Fibroblast of lung (primary cell): Measurements from ENCODE around the gene CCDC12. TPM values are rescaled to one million over a fixed set of nuclear protein-coding genes. Genes with fewer than 3 reads are reported as not detected.

Experiments
- DNase-seq, 2 donors: peaks; one replicate each; pipeline versions ENCODE4 v3.0.0 to v3.0.0-alpha.2; 2010; ENCODE audit warnings: low read depth in 2 of 2
- H2AFZ ChIP-seq: 2 replicates; pipeline ENCODE4 v1.5.1; 2012; ENCODE audit warnings: low read length, control low read depth, inconsistent platforms
- H3K27ac ChIP-seq: 2 replicates; pipeline ENCODE4 v1.5.1; 2011; ENCODE audit warnings: low read length, control low read depth; ENCODE audit not compliant: insufficient read depth
- H3K27me3 ChIP-seq: 2 replicates; pipeline ENCODE4 v1.5.1; 2011; ENCODE audit warnings: mild to moderate bottlenecking, low read length; ENCODE audit not compliant: control insufficient read depth, insufficient read depth
- H3K36me3 ChIP-seq: 2 replicates; pipeline ENCODE4 v1.5.1; 2011; ENCODE audit warnings: low read length; ENCODE audit not compliant: control insufficient read depth, insufficient read depth
- H3K4me1 ChIP-seq: 2 replicates; pipeline ENCODE4 v1.5.1; 2011; ENCODE audit warnings: low read length; ENCODE audit not compliant: control insufficient read depth, insufficient read depth; ENCODE audit errors: extremely low read depth
- H3K4me2 ChIP-seq: 2 replicates; pipeline ENCODE4 v1.5.1; 2011; ENCODE audit warnings: low read length, control low read depth; ENCODE audit not compliant: insufficient read depth; ENCODE audit errors: extremely low read depth
- H3K4me3 ChIP-seq, 4 experiments: fragments of 200-600 bp in 1 of 4; sonication (generic) in 1 of 4; replicated peaks in 1 of 4; 2 replicates each; pipeline ENCODE4 v1.5.1; 2011 to 2016; ENCODE audit warnings: low read length in 4 of 4, low read depth in 3 of 4, mild to moderate bottlenecking in 3 of 4, control low read depth in 2 of 4, inconsistent platforms in 1 of 4, mixed read lengths in 1 of 4; ENCODE audit not compliant: insufficient read depth in 1 of 4; ENCODE audit errors: control extremely low read depth in 1 of 4
- H3K79me2 ChIP-seq: 2 replicates; pipeline ENCODE4 v1.5.1; 2012; ENCODE audit warnings: mild to moderate bottlenecking, low read length, inconsistent platforms; ENCODE audit not compliant: control insufficient read depth, insufficient read depth
- H3K9ac ChIP-seq: 2 replicates; pipeline ENCODE4 v1.5.1; 2011; ENCODE audit warnings: mild to moderate bottlenecking, low read length, control low read depth; ENCODE audit not compliant: insufficient read depth
- H3K9me3 ChIP-seq: 2 replicates; pipeline ENCODE4 v1.5.1; 2012; ENCODE audit warnings: low read depth, low read length; ENCODE audit not compliant: control insufficient read depth, insufficient read depth
- H4K20me1 ChIP-seq: 2 replicates; pipeline ENCODE4 v1.5.1; 2011; ENCODE audit warnings: low read length; ENCODE audit not compliant: control insufficient read depth, insufficient read depth; ENCODE audit errors: extremely low read depth
- EZH2 ChIP-seq: IDR thresholded peaks from 2 replicates; pipeline ENCODE4 v1.5.1; 2012; ENCODE audit warnings: low read length, control low read depth, mild to moderate bottlenecking; ENCODE audit errors: missing control alignments
- polyA plus RNA-seq, 2 donors: library from polyadenylated mRNA; depleted of rRNA in 1 of 2; stranded (reverse) in 1 of 2; unstranded in 1 of 2; fragments of >200 nt; gene quantifications; 2 replicates each; pipeline ENCODE4 v1.2.1, GENCODE V29; 2011 to 2012; ENCODE audit warnings: missing spikeins in 1 of 2
- total RNA-seq: library from RNA; depleted of rRNA; stranded (reverse); fragments of >200 nt; gene quantifications from 2 replicates; pipeline ENCODE4 v1.2.1, GENCODE V29; 2014
- TF ChIP-seq, protein P1 (sequence below), 2 donors: IDR thresholded peaks in 1 of 2; conservative IDR thresholded peaks in 1 of 2; 1 replicate in 1 of 2; 2 replicates in 1 of 2; pipeline ENCODE4 v1.5.1; 2011 to 2012; ENCODE audit warnings: low read length in 2 of 2, control low read depth in 1 of 2, inconsistent platforms in 1 of 2, low read depth in 1 of 2, mild to moderate bottlenecking in 1 of 2

Gene CCDC12
- total and polyA plus RNA-seq, 2 donors (not counting 1 experiment from before 2014, with no cell fraction given), result 28.0 to 29.2 TPM

- H3K9ac ChIP-seq, result no peak overlapping the region
- H3K4me3 ChIP-seq, result peak overlapping the region in 2 of 4 experiments; percentile 23 to 28
- H3K27me3 ChIP-seq, result peaks cover 52% of the 10 kb centered on the region
- H4K20me1 ChIP-seq, result no peaks in the 10 kb centered on the region
- H3K4me1 ChIP-seq, result no peaks in the 10 kb centered on the region
- DNase-seq, result peak; percentile 27 to 31
- TF ChIP-seq EZH2, result no peak
- TF ChIP-seq, protein P1, sequence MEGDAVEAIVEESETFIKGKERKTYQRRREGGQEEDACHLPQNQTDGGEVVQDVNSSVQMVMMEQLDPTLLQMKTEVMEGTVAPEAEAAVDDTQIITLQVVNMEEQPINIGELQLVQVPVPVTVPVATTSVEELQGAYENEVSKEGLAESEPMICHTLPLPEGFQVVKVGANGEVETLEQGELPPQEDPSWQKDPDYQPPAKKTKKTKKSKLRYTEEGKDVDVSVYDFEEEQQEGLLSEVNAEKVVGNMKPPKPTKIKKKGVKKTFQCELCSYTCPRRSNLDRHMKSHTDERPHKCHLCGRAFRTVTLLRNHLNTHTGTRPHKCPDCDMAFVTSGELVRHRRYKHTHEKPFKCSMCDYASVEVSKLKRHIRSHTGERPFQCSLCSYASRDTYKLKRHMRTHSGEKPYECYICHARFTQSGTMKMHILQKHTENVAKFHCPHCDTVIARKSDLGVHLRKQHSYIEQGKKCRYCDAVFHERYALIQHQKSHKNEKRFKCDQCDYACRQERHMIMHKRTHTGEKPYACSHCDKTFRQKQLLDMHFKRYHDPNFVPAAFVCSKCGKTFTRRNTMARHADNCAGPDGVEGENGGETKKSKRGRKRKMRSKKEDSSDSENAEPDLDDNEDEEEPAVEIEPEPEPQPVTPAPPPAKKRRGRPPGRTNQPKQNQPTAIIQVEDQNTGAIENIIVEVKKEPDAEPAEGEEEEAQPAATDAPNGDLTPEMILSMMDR (conservative IDR thresholded peaks at IDR 0.05 in 1 of 2, IDR thresholded peaks at IDR 0.05 in 1 of 2; ENCODE audit: low read depth in 1 of 2, low read length in 2 of 2), result no peak
- H3K4me2 ChIP-seq, result peak overlapping the region; percentile 93
- no peaks in the 10 kb centered on the region for H3K36me3 ChIP-seq
- H3K9me3 ChIP-seq, result no peaks in the 10 kb centered on the region
- H3K27ac ChIP-seq, result no peak overlapping the region
- H2AFZ ChIP-seq, result no peak overlapping the region
- H3K79me2 ChIP-seq, result no peaks in the 10 kb centered on the region
Measured at GRCh38 chr3:46883054-46883829, 93.3 kb downstream of the CCDC12 start.

DNA sequence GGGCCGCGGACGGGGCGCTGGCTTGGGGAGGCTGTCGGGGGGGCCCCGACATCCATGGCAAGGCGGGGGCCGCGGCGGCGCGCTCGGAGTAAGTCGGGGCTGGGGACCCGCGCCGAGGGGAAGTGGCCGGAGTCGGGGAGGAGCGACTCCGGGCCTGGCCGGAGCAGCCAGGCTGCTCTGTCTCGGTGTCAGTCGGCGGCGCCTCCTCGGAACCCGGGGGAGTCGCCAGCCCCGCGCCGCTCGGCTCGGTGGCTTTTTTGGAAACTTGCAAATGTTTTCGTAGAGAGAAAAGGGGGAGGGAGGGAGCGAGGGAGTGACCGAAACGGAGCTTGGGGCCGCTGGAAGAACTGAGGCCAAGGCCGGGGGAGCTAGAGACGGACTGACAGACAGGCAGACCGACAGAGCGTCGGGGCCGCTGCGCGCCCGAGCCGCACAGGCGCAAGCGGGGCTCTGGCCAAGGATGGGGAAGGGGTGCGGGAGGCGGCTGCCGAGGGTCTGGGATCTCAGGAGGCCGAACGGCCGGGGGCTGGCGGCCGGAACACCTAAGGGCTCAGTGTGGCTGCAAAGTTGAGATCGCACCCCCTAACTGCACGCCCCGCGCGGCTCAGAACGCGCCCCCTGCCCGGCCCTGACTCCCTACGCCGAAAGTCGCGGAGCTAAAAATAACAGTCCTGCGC, 94.0 kb downstream of the CCDC12 start:
- H2AFZ ChIP-seq, result peak overlapping the region; percentile 44
- DNase-seq, result peak; percentile 4 to 52

More for the DNA sequence above, 94.0 kb downstream of the CCDC12 start:
- Histone ChIP-seq H3K4me3 (peak overlapping the region; percentile 12 to 53 (median 44)), H3K27ac (no peak overlapping the region), H4K20me1 (no peaks in the 10 kb centered on the region), H3K4me2 (peak overlapping the region; percentile 93), H3K36me3 (no peaks in the 10 kb centered on the region), H3K79me2 (no peaks in the 10 kb centered on the region), H3K9ac (no peak overlapping the region), H3K4me1 (no peaks in the 10 kb centered on the region), H3K27me3 (peaks cover 52% of the 10 kb centered on the region), H3K9me3 (no peaks in the 10 kb centered on the region)
- TF ChIP-seq EZH2, result peak; percentile 99
- TF ChIP-seq, protein P1 (conservative IDR thresholded peaks at IDR 0.05 in 1 of 2, IDR thresholded peaks at IDR 0.05 in 1 of 2; ENCODE audit: low read depth in 1 of 2, low read length in 2 of 2), result no peak
